ENCODE measurements around the gene LSMEM2.

The LSMEM2 gene

GRCh38 chr3:50322386-50323091 is 43.7 kb downstream of the LSMEM2 start, which contains the start of gene HYAL2:
HYAL2 (minus strand) TSS chr3:50322745; CDS start chr3:50320489, 2,256 bp downstream.
- Histone ChIP-seq H4K12ac (ENCODE audit: low read depth, low read length) (peak within 1 kb of the TSS; percentile 73), H3K14ac (ENCODE audit: low read length) (peak within 1 kb of the TSS; percentile 93), H3K9me3 (ENCODE audit: insufficient read depth, low read depth, low read length) (peaks cover 1% of the 10 kb centered on the region), H3K9ac (ENCODE audit: low read length) (peak within 1 kb of the TSS; percentile 99), H3K23ac (ENCODE audit: low read length) (no peak within 1 kb of the TSS), H2BK5ac (ENCODE audit: low read depth, low read length, poor library complexity) (peak within 1 kb of the TSS; percentile 99), H3K4me2 (ENCODE audit: low read length) (peak within 1 kb of the TSS; percentile 75), H2AFZ (ENCODE audit: insufficient read depth, low read length, poor library complexity) (peak within 1 kb of the TSS; percentile 93), H2AK5ac (ENCODE audit: low read length) (peak within 1 kb of the TSS; percentile 43), H2BK120ac (ENCODE audit: insufficient read depth, low read length, poor library complexity) (peak within 1 kb of the TSS; percentile 98), H3K4me3 (ENCODE audit: low read depth, low read length) (peak within 1 kb of the TSS; percentile 88), H4K8ac (ENCODE audit: low read depth, low read length) (peak within 1 kb of the TSS; percentile 90), H3K4ac (ENCODE audit: low read depth, low read length) (peak within 1 kb of the TSS; percentile 88), H3K27me3 (ENCODE audit: insufficient read depth, low read length) (no peaks in the 10 kb centered on the region), H3K36me3 (ENCODE audit: control insufficient read depth in 1 of 2, insufficient read depth in 2 of 2, low read length in 2 of 2) (peaks cover 35 to 36% of the 10 kb centered on the region in 2 experiments), H3K4me1 (ENCODE audit: control insufficient read depth in 1 of 2, insufficient read depth in 2 of 2, low read length in 2 of 2) (peaks cover 30 to 32% of the 10 kb centered on the region in 2 experiments), H2BK12ac (ENCODE audit: low read length) (peak within 1 kb of the TSS; percentile 19), H3K79me2 (ENCODE audit: control insufficient read depth, insufficient read depth, low read length, poor library complexity) (peaks cover 15% of the 10 kb centered on the region), H4K91ac (ENCODE audit: low read depth, low read length) (peak within 1 kb of the TSS; percentile 99), H3K27ac (ENCODE audit: low read depth, low read length) (peak within 1 kb of the TSS; percentile 93), H3K18ac (ENCODE audit: low read length) (peak within 1 kb of the TSS; percentile 93), H3K79me1 (ENCODE audit: low read length) (peaks cover 16% of the 10 kb centered on the region)
- DNase-seq, result no peak
- no CpG with 5 or more reads among the region's 31 CpGs for WGBS (ENCODE audit: extremely low coverage, insufficient coverage, insufficient read length)

- Histone ChIP-seq H2AFZ (ENCODE audit: insufficient read depth, low read length, poor library complexity) (no peak overlapping the region), H4K8ac (ENCODE audit: low read depth, low read length) (no peak overlapping the region), H3K27me3 (ENCODE audit: insufficient read depth, low read length) (no peaks in the 10 kb centered on the region), H3K79me2 (ENCODE audit: control insufficient read depth, insufficient read depth, low read length, poor library complexity) (peaks cover 19% of the 10 kb centered on the region), H3K4me2 (ENCODE audit: low read length) (no peak overlapping the region), H4K12ac (ENCODE audit: low read depth, low read length) (no peak overlapping the region), H3K9ac (ENCODE audit: low read length) (no peak overlapping the region), H3K14ac (ENCODE audit: low read length) (no peak overlapping the region), H3K4ac (ENCODE audit: low read depth, low read length) (no peak overlapping the region), H3K36me3 (ENCODE audit: control insufficient read depth in 1 of 2, insufficient read depth in 2 of 2, low read length in 2 of 2) (peaks cover 31% of the 10 kb centered on the region in 2 experiments), H3K4me3 (ENCODE audit: low read depth, low read length) (no peak overlapping the region), H3K9me3 (ENCODE audit: insufficient read depth, low read depth, low read length) (peaks cover 1% of the 10 kb centered on the region), H4K91ac (ENCODE audit: low read depth, low read length) (no peak overlapping the region), H3K4me1 (ENCODE audit: control insufficient read depth in 1 of 2, insufficient read depth in 2 of 2, low read length in 2 of 2) (peaks cover 25 to 28% of the 10 kb centered on the region in 2 experiments), H3K18ac (ENCODE audit: low read length) (no peak overlapping the region), H2BK120ac (ENCODE audit: insufficient read depth, low read length, poor library complexity) (no peak overlapping the region), H3K23ac (ENCODE audit: low read length) (no peak overlapping the region), H2BK12ac (ENCODE audit: low read length) (no peak overlapping the region), H2BK5ac (ENCODE audit: low read depth, low read length, poor library complexity) (no peak overlapping the region), H3K79me1 (ENCODE audit: low read length) (peaks cover 19% of the 10 kb centered on the region), H3K27ac (ENCODE audit: low read depth, low read length) (no peak overlapping the region), H2AK5ac (ENCODE audit: low read length) (no peak overlapping the region)
- WGBS (ENCODE audit: extremely low coverage, insufficient coverage, insufficient read length), result no CpG with 5 or more reads among the region's 4 CpGs
- no peak for DNase-seq
Measured at GRCh38 chr3:50323092-50323600, 44.3 kb downstream of the LSMEM2 start.

DNA sequence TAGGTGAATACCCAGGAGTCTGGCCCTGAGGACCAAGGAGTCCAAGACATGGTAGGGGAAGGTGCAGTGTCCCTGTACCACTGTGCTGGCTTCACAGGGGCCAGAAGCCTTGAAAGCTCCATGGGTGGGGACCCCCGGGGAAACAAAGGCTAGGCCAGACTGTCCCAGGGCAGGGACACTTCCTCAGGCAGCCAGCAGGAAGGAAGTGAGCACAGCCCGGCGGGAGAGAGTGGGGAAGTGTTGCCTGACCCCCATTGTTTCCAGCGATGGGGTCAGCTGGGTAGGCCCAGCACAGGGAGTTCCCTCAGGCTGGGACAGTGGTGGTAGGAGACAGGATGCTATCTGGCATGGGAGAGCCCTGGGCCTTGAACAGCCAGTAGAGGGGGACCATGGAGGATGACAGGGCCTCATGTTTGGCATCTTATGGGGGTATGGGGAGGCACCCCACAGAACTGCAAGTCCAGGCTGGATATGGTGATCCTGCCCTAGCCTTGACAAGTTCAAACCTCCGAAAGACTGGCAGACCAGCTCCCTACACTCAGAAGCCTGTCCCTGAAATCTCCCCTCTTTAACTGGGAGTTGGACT is 44.8 kb downstream of the LSMEM2 start:
- no peak overlapping the region for H4K91ac ChIP-seq (ENCODE audit: low read depth, low read length)
- H3K14ac ChIP-seq (ENCODE audit: low read length), result no peak overlapping the region
- H2BK120ac ChIP-seq (ENCODE audit: insufficient read depth, low read length, poor library complexity), result no peak overlapping the region
- peaks cover 19% of the 10 kb centered on the region for H3K79me2 ChIP-seq (ENCODE audit: control insufficient read depth, insufficient read depth, low read length, poor library complexity)
- H3K9me3 ChIP-seq (ENCODE audit: insufficient read depth, low read depth, low read length), result peaks cover 1% of the 10 kb centered on the region
- no CpG with 5 or more reads among the region's 5 CpGs for WGBS (ENCODE audit: extremely low coverage, insufficient coverage, insufficient read length)
- H4K8ac ChIP-seq (ENCODE audit: low read depth, low read length), result no peak overlapping the region
- no peak overlapping the region for H3K4me2 ChIP-seq (ENCODE audit: low read length)
- H2AFZ ChIP-seq (ENCODE audit: insufficient read depth, low read length, poor library complexity), result no peak overlapping the region
- peaks cover 24 to 27% of the 10 kb centered on the region in 2 experiments for H3K4me1 ChIP-seq (ENCODE audit: control insufficient read depth in 1 of 2, insufficient read depth in 2 of 2, low read length in 2 of 2)
- H3K27me3 ChIP-seq (ENCODE audit: insufficient read depth, low read length), result no peaks in the 10 kb centered on the region
- no peak overlapping the region for H3K4me3 ChIP-seq (ENCODE audit: low read depth, low read length)
- no peak overlapping the region for H3K23ac ChIP-seq (ENCODE audit: low read length)
- H2BK5ac ChIP-seq (ENCODE audit: low read depth, low read length, poor library complexity), result no peak overlapping the region
- H3K27ac ChIP-seq (ENCODE audit: low read depth, low read length), result no peak overlapping the region
- no peak overlapping the region for H4K12ac ChIP-seq (ENCODE audit: low read depth, low read length)
- H3K79me1 ChIP-seq (ENCODE audit: low read length), result peaks cover 19% of the 10 kb centered on the region
- no peak overlapping the region for H3K9ac ChIP-seq (ENCODE audit: low read length)
- DNase-seq, result no peak
- H2BK12ac ChIP-seq (ENCODE audit: low read length), result no peak overlapping the region
- no peak overlapping the region for H2AK5ac ChIP-seq (ENCODE audit: low read length)
- H3K4ac ChIP-seq (ENCODE audit: low read depth, low read length), result no peak overlapping the region
- H3K18ac ChIP-seq (ENCODE audit: low read length), result no peak overlapping the region
- H3K36me3 ChIP-seq (ENCODE audit: control insufficient read depth in 1 of 2, insufficient read depth in 2 of 2, low read length in 2 of 2), result peaks cover 25 to 26% of the 10 kb centered on the region in 2 experiments

DNA sequence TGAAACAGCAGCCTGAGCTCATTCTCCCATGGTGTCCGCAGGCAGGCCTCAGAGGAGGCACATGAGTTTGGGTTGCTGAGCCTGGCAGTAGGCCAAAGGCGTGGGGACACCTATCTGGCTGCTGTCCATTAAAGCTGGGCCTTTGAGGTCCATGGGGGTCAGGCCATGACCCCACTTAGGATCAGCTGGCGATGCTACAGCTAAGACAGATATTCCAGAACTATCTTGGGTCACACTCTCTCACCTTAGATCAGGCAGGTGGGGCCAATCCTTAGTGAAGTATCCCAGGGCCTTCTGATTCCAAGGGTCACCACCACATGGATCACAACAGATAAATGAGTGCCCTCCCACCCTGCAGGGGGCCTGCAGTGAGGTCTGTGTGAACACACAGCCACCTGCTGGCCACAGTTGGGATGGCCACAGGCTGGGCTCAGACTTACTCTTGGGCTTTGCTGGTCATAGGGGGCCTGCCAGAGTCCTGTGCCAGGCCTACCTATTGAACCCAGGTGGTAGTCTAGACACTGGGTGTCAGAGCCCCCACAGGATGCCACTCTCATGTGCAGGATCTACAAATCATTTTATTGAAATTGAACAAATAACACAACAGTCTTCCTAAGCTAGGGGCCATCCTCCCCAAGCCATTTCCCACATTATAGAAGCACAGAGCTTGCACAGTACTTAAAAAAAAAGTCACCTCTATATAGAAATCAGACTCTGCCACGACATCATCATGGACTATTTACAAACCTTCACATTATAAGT is 45.6 kb downstream of the LSMEM2 start:
- no peak overlapping the region for H3K27ac ChIP-seq (ENCODE audit: low read depth, low read length)
- H3K14ac ChIP-seq (ENCODE audit: low read length), result no peak overlapping the region
- no peak overlapping the region for H3K23ac ChIP-seq (ENCODE audit: low read length)
- WGBS (ENCODE audit: extremely low coverage, insufficient coverage, insufficient read length), result no CpG with 5 or more reads among the region's 4 CpGs
- H3K9me3 ChIP-seq (ENCODE audit: insufficient read depth, low read depth, low read length), result peaks cover 1% of the 10 kb centered on the region
- H2BK5ac ChIP-seq (ENCODE audit: low read depth, low read length, poor library complexity), result no peak overlapping the region
- peaks cover 19% of the 10 kb centered on the region for H3K79me2 ChIP-seq (ENCODE audit: control insufficient read depth, insufficient read depth, low read length, poor library complexity)
- H3K4me1 ChIP-seq (ENCODE audit: control insufficient read depth in 1 of 2, insufficient read depth in 2 of 2, low read length in 2 of 2), result peaks cover 22 to 27% of the 10 kb centered on the region in 2 experiments
- no peak overlapping the region for H4K91ac ChIP-seq (ENCODE audit: low read depth, low read length)
- H3K4me2 ChIP-seq (ENCODE audit: low read length), result no peak overlapping the region
- H3K9ac ChIP-seq (ENCODE audit: low read length), result no peak overlapping the region
- no peak overlapping the region for H2AFZ ChIP-seq (ENCODE audit: insufficient read depth, low read length, poor library complexity)
- H3K4me3 ChIP-seq (ENCODE audit: low read depth, low read length), result no peak overlapping the region
- no peak overlapping the region for H2BK12ac ChIP-seq (ENCODE audit: low read length)
- H3K27me3 ChIP-seq (ENCODE audit: insufficient read depth, low read length), result no peaks in the 10 kb centered on the region
- no peak overlapping the region for H4K12ac ChIP-seq (ENCODE audit: low read depth, low read length)
- H3K36me3 ChIP-seq (ENCODE audit: control insufficient read depth in 1 of 2, insufficient read depth in 2 of 2, low read length in 2 of 2), result peaks cover 23 to 24% of the 10 kb centered on the region in 2 experiments
- H3K18ac ChIP-seq (ENCODE audit: low read length), result no peak overlapping the region
- H2BK120ac ChIP-seq (ENCODE audit: insufficient read depth, low read length, poor library complexity), result no peak overlapping the region
- DNase-seq, result peak; percentile 67 to 81
- H2AK5ac ChIP-seq (ENCODE audit: low read length), result peak overlapping the region; percentile 14
- H4K8ac ChIP-seq (ENCODE audit: low read depth, low read length), result no peak overlapping the region
- peaks cover 19% of the 10 kb centered on the region for H3K79me1 ChIP-seq (ENCODE audit: low read length)
- no peak overlapping the region for H3K4ac ChIP-seq (ENCODE audit: low read depth, low read length)

Measured in trophoblast cell (in vitro differentiated cells and primary cell).